Measurements from ENCODE around the gene SCGN. TPM values are rescaled to one million over a fixed set of nuclear protein-coding genes. Genes with fewer than 3 reads are reported as not detected.

Gene SCGN
- total RNA-seq, 6 donors from 2014 or later, result 0.24 TPM; not detected in 5

- DNase-seq (no peak), ATAC-seq (ENCODE audit: low FRiP score in 2 of 2) (no peak)
- 72 to 74% methylated on average over 3 of the region's 3 CpGs for WGBS, 2 donors
- H3K4me3 ChIP-seq, result no peak overlapping the region
- H3K27me3 ChIP-seq, result no peaks in the 10 kb centered on the region
- no peak for TF ChIP-seq POLR2A (IDR thresholded peaks at IDR 0.05)
- TF ChIP-seq CTCF (IDR thresholded peaks at IDR 0.05), result no peak
- TF ChIP-seq EP300 (IDR thresholded peaks at IDR 0.05), result no peak
- TF ChIP-seq POLR2AphosphoS5 (IDR thresholded peaks at IDR 0.05), result no peak
- H3K4me1 ChIP-seq, result no peaks in the 10 kb centered on the region
- no peaks in the 10 kb centered on the region for H3K36me3 ChIP-seq
- no peaks in the 10 kb centered on the region for H3K9me3 ChIP-seq
- no peak overlapping the region for H3K27ac ChIP-seq
Observed at GRCh38 chr6:25627001-25627400, 25.0 kb upstream of the SCGN start.

- 81 to 82% methylated on average over 4 of the region's 4 CpGs for WGBS, 2 donors
- ATAC-seq (ENCODE audit: low FRiP score in 2 of 2) (no peak), DNase-seq (no peak)
Observed at GRCh38 chr6:25628471-25629197, 23.4 kb upstream of the SCGN start.

GRCh38 chr6:25629198-25629576, 22.8 kb upstream of the SCGN start:
- WGBS, 2 donors, result 68 to 78% methylated on average over 4 of the region's 4 CpGs

More at GRCh38 chr6:25628471-25629197, 23.4 kb upstream of the SCGN start:
- Histone ChIP-seq H3K4me1 (no peaks in the 10 kb centered on the region), H3K27ac (no peak overlapping the region), H3K9me3 (no peaks in the 10 kb centered on the region), H3K27me3 (no peaks in the 10 kb centered on the region), H3K4me3 (no peak overlapping the region), H3K36me3 (no peaks in the 10 kb centered on the region)
- no peak for TF ChIP-seq POLR2A (IDR thresholded peaks at IDR 0.05)
- TF ChIP-seq CTCF (IDR thresholded peaks at IDR 0.05), result no peak
- no peak for TF ChIP-seq EP300 (IDR thresholded peaks at IDR 0.05)
- TF ChIP-seq POLR2AphosphoS5 (IDR thresholded peaks at IDR 0.05), result no peak

GRCh38 chr6:25630508-25631278, 21.3 kb upstream of the SCGN start:
- no peaks in the 10 kb centered on the region for H3K27me3 ChIP-seq
- WGBS, 2 donors, result 56 to 64% methylated on average over 4 of the region's 4 CpGs
- TF ChIP-seq CTCF (IDR thresholded peaks at IDR 0.05), result no peak
- ATAC-seq (ENCODE audit: low FRiP score in 2 of 2), result no peak
- H3K4me1 ChIP-seq, result no peaks in the 10 kb centered on the region
- H3K36me3 ChIP-seq, result no peaks in the 10 kb centered on the region
- H3K9me3 ChIP-seq, result no peaks in the 10 kb centered on the region
- H3K4me3 ChIP-seq, result no peak overlapping the region
- H3K27ac ChIP-seq, result no peak overlapping the region
- DNase-seq, result no peak

More at GRCh38 chr6:25629198-25629576, 22.8 kb upstream of the SCGN start:
- no peak for DNase-seq
- no peak overlapping the region for H3K27ac ChIP-seq
- no peak for ATAC-seq (ENCODE audit: low FRiP score in 2 of 2)
- H3K9me3 ChIP-seq, result no peaks in the 10 kb centered on the region
- no peaks in the 10 kb centered on the region for H3K27me3 ChIP-seq
- no peak overlapping the region for H3K4me3 ChIP-seq
- TF ChIP-seq POLR2AphosphoS5 (IDR thresholded peaks at IDR 0.05), result no peak
- no peak for TF ChIP-seq EP300 (IDR thresholded peaks at IDR 0.05)
- TF ChIP-seq CTCF (IDR thresholded peaks at IDR 0.05), result no peak
- TF ChIP-seq POLR2A (IDR thresholded peaks at IDR 0.05), result no peak
- no peaks in the 10 kb centered on the region for H3K4me1 ChIP-seq
- H3K36me3 ChIP-seq, result no peaks in the 10 kb centered on the region

Measured in upper lobe of left lung (tissue), 6 donors.